GM06990 (cell line): ENCODE results near the gene FNDC3B.

Source experiments
- DNase-seq: peaks from one replicate; pipeline ENCODE4 v3.0.0-alpha.2; 2011; ENCODE audit not compliant: insufficient read length; ENCODE audit errors: extremely low read depth
- H3K27me3 ChIP-seq: replicated peaks from 2 replicates; pipeline ENCODE4 v1.6.0; 2011; ENCODE audit warnings: low read length; ENCODE audit not compliant: control insufficient read depth, insufficient read depth
- H3K36me3 ChIP-seq: 2 replicates; pipeline ENCODE4 v1.5.1; 2011; ENCODE audit warnings: low read length; ENCODE audit not compliant: control insufficient read depth, insufficient read depth
- H3K4me3 ChIP-seq: replicated peaks from 2 replicates; pipeline ENCODE4 v1.5.1; 2011; ENCODE audit warnings: low read depth, mild to moderate bottlenecking, control low read depth, low read length
- CTCF ChIP-seq: IDR thresholded peaks from 2 replicates; pipeline ENCODE4 v1.5.1; 2011; ENCODE audit warnings: low read length, control low read depth, mild to moderate bottlenecking, inconsistent platforms; ENCODE audit not compliant: insufficient read depth, poor library complexity, severe bottlenecking

The FNDC3B gene

GRCh38 chr3:172150913-172151650 is 111.7 kb downstream of the FNDC3B start:
- DNase-seq, result no peak
- TF ChIP-seq CTCF, result no peak
- Histone ChIP-seq H3K36me3 (no peaks in the 10 kb centered on the region), H3K27me3 (no peaks in the 10 kb centered on the region), H3K4me3 (no peak overlapping the region)

- H3K27me3 ChIP-seq, result no peaks in the 10 kb centered on the region
- no peak for TF ChIP-seq CTCF
- no peak for DNase-seq
- H3K4me3 ChIP-seq, result no peak overlapping the region
- H3K36me3 ChIP-seq, result no peaks in the 10 kb centered on the region
Observed at GRCh38 chr3:172151651-172152649, 112.6 kb downstream of the FNDC3B start.

GRCh38 chr3:172152874-172153273 is 113.5 kb downstream of the FNDC3B start:
- no peak for TF ChIP-seq CTCF
- Histone ChIP-seq H3K36me3 (no peaks in the 10 kb centered on the region), H3K27me3 (no peaks in the 10 kb centered on the region), H3K4me3 (no peak overlapping the region)
- no peak for DNase-seq

- Histone ChIP-seq H3K27me3 (no peaks in the 10 kb centered on the region), H3K4me3 (no peak overlapping the region), H3K36me3 (no peaks in the 10 kb centered on the region)
- DNase-seq, result no peak
- TF ChIP-seq CTCF, result no peak
Observed at GRCh38 chr3:172153335-172153861, 114.0 kb downstream of the FNDC3B start.

GRCh38 chr3:172154768-172155664 is 115.6 kb downstream of the FNDC3B start:
- no peak overlapping the region for H3K4me3 ChIP-seq
- H3K36me3 ChIP-seq, result no peaks in the 10 kb centered on the region
- no peak for TF ChIP-seq CTCF
- no peak for DNase-seq
- no peaks in the 10 kb centered on the region for H3K27me3 ChIP-seq
